HepG2 (cell line): ENCODE measurements around the gene COLGALT1. TPM values are rescaled to one million over a fixed set of nuclear protein-coding genes. Genes with fewer than 3 reads are reported as not detected.

Experiments
- CBX2 ChIP-seq, 2 experiments: fragments of 200-600 bp in 1 of 2; sonication (generic); formaldehyde crosslinking in 1 of 2; IDR thresholded peaks; 2 replicates each; pipeline versions ENCODE4 v1.7.0 to v1.8.1; 2018 to 2022; ENCODE audit warnings: low read depth in 2 of 2, low read length in 1 of 2, mild to moderate bottlenecking in 1 of 2, missing genetic modification reagents in 1 of 2
- CCDC6 ChIP-seq: sonication (generic); formaldehyde crosslinking; IDR thresholded peaks from 2 replicates; pipeline ENCODE4 v1.8.1; 2022; ENCODE audit warnings: mild to moderate bottlenecking, missing genetic modification reagents, moderate library complexity
- FOXP1 ChIP-seq, 2 experiments: fragments of 450-650 bp in 1 of 2; IDR thresholded peaks; 2 replicates each; pipeline ENCODE4 v1.6.1; 2017 to 2018; ENCODE audit warnings: antibody characterized with exemption in 1 of 2
- HDAC2 ChIP-seq: sonication (generic); formaldehyde crosslinking; IDR thresholded peaks from 2 replicates; pipeline ENCODE4 v1.4.0; 2020; ENCODE audit warnings: missing genetic modification reagents
- NFE2 ChIP-seq: sonication (generic); formaldehyde crosslinking; IDR thresholded peaks from 2 replicates; pipeline ENCODE4 v1.4.0; 2020; ENCODE audit warnings: missing genetic modification reagents
- NFIC ChIP-seq: IDR thresholded peaks from 2 replicates; pipeline ENCODE4 v1.6.1; 2012; ENCODE audit warnings: mild to moderate bottlenecking, low read length, inconsistent platforms
- NR2F1 ChIP-seq, 2 experiments: fragments of 450-650 bp in 1 of 2; formaldehyde crosslinking in 1 of 2; IDR thresholded peaks; 2 replicates each; pipeline versions ENCODE4 v1.5.0 to v1.6.1; 2016 to 2020; ENCODE audit warnings: mild to moderate bottlenecking in 1 of 2, missing compliant biosample characterization in 1 of 2, missing genetic modification reagents in 1 of 2, moderate library complexity in 1 of 2
- PLRG1 ChIP-seq: fragments of 450-650 bp; conservative IDR thresholded peaks from 2 replicates; pipeline ENCODE4 v1.6.1; 2016
- PRMT3 ChIP-seq: sonication (generic); formaldehyde crosslinking; IDR thresholded peaks from 2 replicates; pipeline ENCODE4 v1.8.1; 2022; ENCODE audit warnings: low read depth, mild to moderate bottlenecking, moderate library complexity, missing genetic modification reagents, borderline replicate concordance
- RFX1 ChIP-seq: fragments of 450-650 bp; IDR thresholded peaks from 2 replicates; pipeline ENCODE4 v1.6.1; 2017
- RFXAP ChIP-seq: sonication (generic); formaldehyde crosslinking; IDR thresholded peaks from 2 replicates; pipeline ENCODE4 v1.4.0; 2020; ENCODE audit warnings: missing genetic modification reagents, borderline replicate concordance
- SATB2 ChIP-seq: sonication (generic); formaldehyde crosslinking; IDR thresholded peaks from 2 replicates; pipeline ENCODE4 v1.5.0; 2020; ENCODE audit warnings: missing genetic modification reagents
- TEF ChIP-seq: sonication (generic); formaldehyde crosslinking; IDR thresholded peaks from 2 replicates; pipeline ENCODE4 v1.5.0; 2020; ENCODE audit warnings: missing genetic modification reagents
- ZC3H13 ChIP-seq: sonication (generic); formaldehyde crosslinking; IDR thresholded peaks from 2 replicates; pipeline ENCODE4 v1.8.1; 2023; ENCODE audit warnings: mild to moderate bottlenecking, missing genetic modification reagents, moderate library complexity
- ZNF207 ChIP-seq: fragments of 450-650 bp; IDR thresholded peaks from 2 replicates; pipeline ENCODE4 v1.6.1; 2016; ENCODE audit warnings: antibody characterized with exemption, borderline replicate concordance
- ZNF224 ChIP-seq: sonication (generic); formaldehyde crosslinking; IDR thresholded peaks from 2 replicates; pipeline ENCODE4 v1.5.0; 2020; ENCODE audit warnings: mild to moderate bottlenecking, missing genetic modification reagents
- ZNF574 ChIP-seq: sonication (generic); formaldehyde crosslinking; IDR thresholded peaks from 2 replicates; pipeline ENCODE4 v1.4.0; 2020; ENCODE audit warnings: missing genetic modification reagents
- ZNF75D ChIP-seq: sonication (generic); formaldehyde crosslinking; IDR thresholded peaks from 2 replicates; pipeline ENCODE4 v1.8.1; 2023; ENCODE audit warnings: missing genetic modification reagents, mild to moderate bottlenecking, borderline replicate concordance
- ZNF776 ChIP-seq: sonication (generic); formaldehyde crosslinking; IDR thresholded peaks from 2 replicates; pipeline ENCODE4 v1.4.0; 2020; ENCODE audit warnings: mild to moderate bottlenecking, missing genetic modification reagents
- ZNF790 ChIP-seq: sonication (generic); formaldehyde crosslinking; IDR thresholded peaks from 2 replicates; pipeline ENCODE4 v1.8.0; 2022; ENCODE audit warnings: missing genetic modification reagents, mild to moderate bottlenecking, borderline replicate concordance
- polyA plus RNA-seq, 8 experiments: library from polyadenylated mRNA; depleted of rRNA in 3 of 8; stranded (reverse) in 7 of 8; unstranded in 1 of 8; fragments of >200 nt; fragmentation: Illumina TruSeq in 4 of 8; extraction: Trizol in 4 of 8; gene quantifications; 2 replicates each; pipeline versions ENCODE4 v1.2.1 to v1.2.3, GENCODE V29; 2011 to 2016; ENCODE audit warnings: low read depth in 4 of 8, missing spikeins in 1 of 8, mixed read lengths in 1 of 8; ENCODE audit not compliant: insufficient read depth in 1 of 8
- total RNA-seq, 5 experiments: library from RNA; depleted of rRNA; stranded (reverse); fragments of >200 nt; fragmentation: Illumina TruSeq; extraction: Trizol; gene quantifications; 2 replicates each; pipeline ENCODE4 v1.2.3, GENCODE V29; 2016; ENCODE audit warnings: low read depth in 1 of 5
- TF ChIP-seq, protein P1 (sequence below): sonication (generic); formaldehyde crosslinking; conservative IDR thresholded peaks from 2 replicates; pipeline ENCODE4 v1.4.0; 2020; ENCODE audit warnings: missing genetic modification reagents
- TF ChIP-seq, protein P2 (sequence below): sonication (generic); formaldehyde crosslinking; IDR thresholded peaks from 2 replicates; pipeline ENCODE4 v1.5.0; 2020; ENCODE audit warnings: missing genetic modification reagents, mild to moderate bottlenecking, borderline replicate concordance
- TF ChIP-seq, protein P3 (sequence below): sonication (generic); formaldehyde crosslinking; IDR thresholded peaks from 2 replicates; pipeline ENCODE4 v1.5.1; 2020; ENCODE audit warnings: missing genetic modification reagents, mild to moderate bottlenecking, borderline replicate concordance

The COLGALT1 gene
- total and polyA plus RNA-seq, 2 of the 13 experiments (the other 11 are each of a cell fraction or from before 2014, with no cell fraction given): 58.0 to 211 TPM

- TF ChIP-seq, protein P1, sequence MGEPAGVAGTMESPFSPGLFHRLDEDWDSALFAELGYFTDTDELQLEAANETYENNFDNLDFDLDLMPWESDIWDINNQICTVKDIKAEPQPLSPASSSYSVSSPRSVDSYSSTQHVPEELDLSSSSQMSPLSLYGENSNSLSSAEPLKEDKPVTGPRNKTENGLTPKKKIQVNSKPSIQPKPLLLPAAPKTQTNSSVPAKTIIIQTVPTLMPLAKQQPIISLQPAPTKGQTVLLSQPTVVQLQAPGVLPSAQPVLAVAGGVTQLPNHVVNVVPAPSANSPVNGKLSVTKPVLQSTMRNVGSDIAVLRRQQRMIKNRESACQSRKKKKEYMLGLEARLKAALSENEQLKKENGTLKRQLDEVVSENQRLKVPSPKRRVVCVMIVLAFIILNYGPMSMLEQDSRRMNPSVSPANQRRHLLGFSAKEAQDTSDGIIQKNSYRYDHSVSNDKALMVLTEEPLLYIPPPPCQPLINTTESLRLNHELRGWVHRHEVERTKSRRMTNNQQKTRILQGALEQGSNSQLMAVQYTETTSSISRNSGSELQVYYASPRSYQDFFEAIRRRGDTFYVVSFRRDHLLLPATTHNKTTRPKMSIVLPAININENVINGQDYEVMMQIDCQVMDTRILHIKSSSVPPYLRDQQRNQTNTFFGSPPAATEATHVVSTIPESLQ: 0 out of 2 replicates have a peak, but pooled peaks have one; percentile 76
- TF ChIP-seq ZNF207 (no peak), NR2F1 (CRISPR knock-in tag; IDR thresholded peaks at IDR 0.05) (no peak), CBX2 (IDR thresholded peaks at IDR 0.05; ENCODE audit: low read depth, low read length) (no peak), CBX2 (CRISPR knock-in tag; IDR thresholded peaks at IDR 0.05; ENCODE audit: low read depth) (no peak), ZC3H13 (CRISPR knock-in tag) (peak; percentile 99), NFIC (no peak), ZNF776 (CRISPR knock-in tag) (peak; percentile 99), PLRG1 (no peak), HDAC2 (CRISPR knock-in tag) (peak; percentile 83), ZNF224 (peak; percentile 78; the same call in 1 of the 2 replicates), PRMT3 (CRISPR knock-in tag) (peak; percentile 97), RFX1 (no peak), TEF (peak; percentile 93), RFXAP (peak; percentile 95), CCDC6 (peak; percentile 100), ZNF790 (CRISPR knock-in tag) (peak; percentile 90; the same call in 1 of the 2 replicates), ZNF75D (CRISPR knock-in tag) (peak; percentile 60; the same call in 1 of the 2 replicates), FOXP1 (IDR thresholded peaks at IDR 0.05) (no peak), FOXP1 (CRISPR knock-in tag; IDR thresholded peaks at IDR 0.05) (no peak), NFE2 (CRISPR knock-in tag) (no peak), SATB2 (CRISPR knock-in tag) (peak; percentile 94), ZNF574 (CRISPR knock-in tag) (peak; percentile 90)
- TF ChIP-seq, protein P2, sequence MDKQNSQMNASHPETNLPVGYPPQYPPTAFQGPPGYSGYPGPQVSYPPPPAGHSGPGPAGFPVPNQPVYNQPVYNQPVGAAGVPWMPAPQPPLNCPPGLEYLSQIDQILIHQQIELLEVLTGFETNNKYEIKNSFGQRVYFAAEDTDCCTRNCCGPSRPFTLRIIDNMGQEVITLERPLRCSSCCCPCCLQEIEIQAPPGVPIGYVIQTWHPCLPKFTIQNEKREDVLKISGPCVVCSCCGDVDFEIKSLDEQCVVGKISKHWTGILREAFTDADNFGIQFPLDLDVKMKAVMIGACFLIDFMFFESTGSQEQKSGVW: peak; percentile 98
- TF ChIP-seq, protein P3, sequence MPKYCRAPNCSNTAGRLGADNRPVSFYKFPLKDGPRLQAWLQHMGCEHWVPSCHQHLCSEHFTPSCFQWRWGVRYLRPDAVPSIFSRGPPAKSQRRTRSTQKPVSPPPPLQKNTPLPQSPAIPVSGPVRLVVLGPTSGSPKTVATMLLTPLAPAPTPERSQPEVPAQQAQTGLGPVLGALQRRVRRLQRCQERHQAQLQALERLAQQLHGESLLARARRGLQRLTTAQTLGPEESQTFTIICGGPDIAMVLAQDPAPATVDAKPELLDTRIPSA (CRISPR knock-in tag): peak; percentile 99
Measured at GRCh38 chr19:17605761-17606589, 50.5 kb downstream of the COLGALT1 start (continued).
